Ishikawa (cell line): Measurements from ENCODE around the gene TAF4.

Experiments
- CEBPB ChIP-seq: IDR thresholded peaks from 2 replicates; pipeline ENCODE4 v1.6.1; 2012
- CREB1 ChIP-seq: IDR thresholded peaks from 2 replicates; pipeline ENCODE4 v1.6.1; 2012; ENCODE audit warnings: low read depth
- EP300 ChIP-seq: IDR thresholded peaks from 2 replicates; pipeline ENCODE4 v1.6.1; 2012; ENCODE audit warnings: borderline replicate concordance
- FOXM1 ChIP-seq: IDR thresholded peaks from 2 replicates; pipeline ENCODE4 v1.6.1; 2012; ENCODE audit warnings: low read depth, borderline replicate concordance
- MAX ChIP-seq: IDR thresholded peaks from 2 replicates; pipeline ENCODE4 v1.6.1; 2012
- RAD21 ChIP-seq: IDR thresholded peaks from 2 replicates; pipeline ENCODE4 v1.6.1; 2012; ENCODE audit warnings: low read depth
- REST ChIP-seq: IDR thresholded peaks from 2 replicates; pipeline ENCODE4 v1.6.1; 2012; ENCODE audit warnings: low read depth, mild to moderate bottlenecking
- TAF1 ChIP-seq: IDR thresholded peaks from 2 replicates; pipeline ENCODE4 v1.6.1; 2012; ENCODE audit warnings: low read depth, mild to moderate bottlenecking
- TCF12 ChIP-seq: IDR thresholded peaks from 2 replicates; pipeline ENCODE4 v1.6.1; 2012; ENCODE audit warnings: low read depth
- TEAD4 ChIP-seq: IDR thresholded peaks from 2 replicates; pipeline ENCODE4 v1.6.1; 2012
- USF1 ChIP-seq: IDR thresholded peaks from 2 replicates; pipeline ENCODE4 v1.6.1; 2012
- YY1 ChIP-seq: IDR thresholded peaks from 2 replicates; pipeline ENCODE4 v1.6.1; 2012; ENCODE audit warnings: low read depth
- ZBTB7A ChIP-seq: IDR thresholded peaks from 2 replicates; pipeline ENCODE4 v1.6.1; 2012; ENCODE audit warnings: low read depth

GRCh38 chr20:61957961-61958715, 107.5 kb downstream of the TAF4 start:
- no peak for TF ChIP-seq REST
- TF ChIP-seq MAX = no peak
- TF ChIP-seq ZBTB7A = no peak
- TF ChIP-seq TAF1 = no peak
- TF ChIP-seq CEBPB = no peak
- no peak for TF ChIP-seq EP300
- no peak for TF ChIP-seq TCF12
- no peak for TF ChIP-seq CREB1
- no peak for TF ChIP-seq FOXM1
- no peak for TF ChIP-seq RAD21
- no peak for TF ChIP-seq USF1
- no peak for TF ChIP-seq TEAD4
- TF ChIP-seq YY1 = no peak
